GM13976 (cell line): ENCODE results near the gene EEFSEC.

ENCODE experiments used
- DNase-seq: peaks from one replicate; pipeline ENCODE4 v3.0.0; 2012; ENCODE audit warnings: low spot score
- in situ Hi-C: fragments of 300-500 bp; cut with MboI; formaldehyde crosslinking; loops from one replicate; pipeline ENCODE4 v1.12.0; 2022; ENCODE audit warnings: low sequenced_read_pairs, mixed read lengths, inconsistent platforms; ENCODE audit not compliant: unreplicated experiment
- TF ChIP-seq, protein P1 (sequence below): IDR thresholded peaks from 2 replicates; pipeline ENCODE4 v1.5.1; 2012; ENCODE audit warnings: borderline replicate concordance, mild to moderate bottlenecking; ENCODE audit not compliant: insufficient read depth; ENCODE audit errors: extremely low read depth, missing control alignments, control extremely low read depth

EEFSEC gene

DNA sequence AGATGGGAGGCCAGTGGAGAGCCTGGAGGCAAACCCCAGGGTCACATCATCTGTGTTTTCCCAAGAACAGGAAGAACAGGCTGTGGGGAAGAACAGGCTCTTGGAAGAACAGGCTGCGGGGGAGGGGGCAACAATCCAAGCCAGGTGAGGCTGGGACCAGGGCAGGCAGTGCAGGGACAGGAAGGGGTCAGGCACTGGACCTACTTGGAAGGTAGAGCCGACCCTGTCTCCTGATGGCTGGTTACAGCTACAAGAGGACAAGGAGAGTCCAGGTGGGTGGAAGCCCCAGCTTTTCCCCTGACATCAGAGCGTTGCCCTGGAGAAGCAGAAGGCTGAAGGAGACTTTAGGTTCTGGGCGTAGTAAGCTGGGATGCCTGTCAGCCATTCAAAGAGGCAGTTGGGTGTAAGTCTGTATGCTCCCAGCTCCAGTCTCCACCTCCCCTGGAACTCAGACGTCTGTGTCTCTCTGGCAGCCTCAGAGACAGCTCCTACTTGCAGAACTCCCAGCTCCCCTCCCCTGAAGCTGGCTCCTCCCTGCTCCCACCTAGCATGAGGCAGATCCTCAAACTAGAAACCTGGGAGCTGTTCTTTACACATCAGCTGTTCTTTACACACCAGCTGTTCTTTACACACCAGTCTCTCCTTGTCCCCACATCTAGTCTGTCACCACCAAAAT lies 182.5 kb downstream of the EEFSEC start:
- DNase-seq, result no peak
- TF ChIP-seq, protein P1, sequence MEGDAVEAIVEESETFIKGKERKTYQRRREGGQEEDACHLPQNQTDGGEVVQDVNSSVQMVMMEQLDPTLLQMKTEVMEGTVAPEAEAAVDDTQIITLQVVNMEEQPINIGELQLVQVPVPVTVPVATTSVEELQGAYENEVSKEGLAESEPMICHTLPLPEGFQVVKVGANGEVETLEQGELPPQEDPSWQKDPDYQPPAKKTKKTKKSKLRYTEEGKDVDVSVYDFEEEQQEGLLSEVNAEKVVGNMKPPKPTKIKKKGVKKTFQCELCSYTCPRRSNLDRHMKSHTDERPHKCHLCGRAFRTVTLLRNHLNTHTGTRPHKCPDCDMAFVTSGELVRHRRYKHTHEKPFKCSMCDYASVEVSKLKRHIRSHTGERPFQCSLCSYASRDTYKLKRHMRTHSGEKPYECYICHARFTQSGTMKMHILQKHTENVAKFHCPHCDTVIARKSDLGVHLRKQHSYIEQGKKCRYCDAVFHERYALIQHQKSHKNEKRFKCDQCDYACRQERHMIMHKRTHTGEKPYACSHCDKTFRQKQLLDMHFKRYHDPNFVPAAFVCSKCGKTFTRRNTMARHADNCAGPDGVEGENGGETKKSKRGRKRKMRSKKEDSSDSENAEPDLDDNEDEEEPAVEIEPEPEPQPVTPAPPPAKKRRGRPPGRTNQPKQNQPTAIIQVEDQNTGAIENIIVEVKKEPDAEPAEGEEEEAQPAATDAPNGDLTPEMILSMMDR, result no peak
- in situ Hi-C loops, result no loop called here

DNA sequence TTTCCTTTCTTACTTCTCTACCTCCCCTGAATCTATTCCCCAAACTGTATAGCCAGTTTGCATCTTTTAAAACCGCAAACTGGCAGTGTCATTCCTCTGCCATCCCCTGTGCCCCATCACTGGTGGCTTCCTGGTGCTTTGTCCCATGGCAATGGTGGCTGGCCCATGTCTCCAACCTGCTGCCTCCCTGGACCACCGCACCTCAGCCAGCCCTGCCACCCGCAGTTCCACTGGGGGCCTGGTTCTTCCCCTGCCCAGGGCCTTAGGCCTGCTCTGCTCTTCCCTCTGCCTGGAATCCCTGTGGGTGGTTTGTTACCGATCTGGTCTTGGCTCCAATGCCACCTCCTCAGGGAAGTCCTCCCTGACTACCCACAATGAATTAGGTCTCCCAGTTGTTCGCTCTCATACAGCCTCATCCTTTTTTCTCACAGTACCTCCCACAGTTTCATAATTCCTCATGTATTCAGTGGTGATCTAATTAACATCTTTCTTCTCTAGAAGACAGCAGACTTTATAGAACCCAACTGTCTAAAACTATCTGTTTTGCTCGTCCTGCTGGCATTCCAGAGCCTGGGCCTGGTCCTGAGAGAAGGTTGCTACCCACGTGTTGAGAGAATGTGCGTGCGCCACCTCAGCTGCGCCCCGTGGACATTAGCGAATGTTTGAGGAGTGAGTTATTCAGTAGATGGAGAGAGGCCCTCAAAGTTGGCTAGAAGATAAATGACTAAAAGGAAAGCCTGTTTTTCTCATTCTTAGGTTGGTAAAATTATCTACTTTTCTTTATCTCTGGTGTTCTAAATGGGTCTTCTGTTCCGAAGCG lies 183.3 kb downstream of the EEFSEC start:
- DNase-seq, result no peak
- TF ChIP-seq, protein P1, result no peak
- in situ Hi-C loops, result no loop called here

DNA sequence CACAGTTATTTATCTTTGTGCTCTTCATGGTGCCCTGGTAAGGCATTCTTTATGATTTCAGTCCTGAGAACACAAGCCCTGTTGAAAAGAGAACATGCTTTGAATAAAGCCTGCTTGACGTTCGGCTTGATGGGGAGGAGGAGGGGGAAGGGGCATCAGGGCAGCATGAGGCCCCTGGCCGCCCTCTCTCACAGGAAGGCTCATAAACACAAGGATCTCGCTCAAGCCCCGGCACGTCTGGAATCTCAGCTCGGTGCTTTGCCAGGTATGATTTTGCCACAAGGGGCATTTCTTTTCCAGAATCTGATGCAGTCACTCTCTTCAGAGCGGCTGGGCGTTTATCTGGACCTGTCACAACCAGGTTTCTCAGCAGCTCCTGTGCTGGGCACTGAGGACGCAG lies 184.0 kb downstream of the EEFSEC start:
- in situ Hi-C loops, result no loop called here
- TF ChIP-seq, protein P1, result no peak

DNA sequence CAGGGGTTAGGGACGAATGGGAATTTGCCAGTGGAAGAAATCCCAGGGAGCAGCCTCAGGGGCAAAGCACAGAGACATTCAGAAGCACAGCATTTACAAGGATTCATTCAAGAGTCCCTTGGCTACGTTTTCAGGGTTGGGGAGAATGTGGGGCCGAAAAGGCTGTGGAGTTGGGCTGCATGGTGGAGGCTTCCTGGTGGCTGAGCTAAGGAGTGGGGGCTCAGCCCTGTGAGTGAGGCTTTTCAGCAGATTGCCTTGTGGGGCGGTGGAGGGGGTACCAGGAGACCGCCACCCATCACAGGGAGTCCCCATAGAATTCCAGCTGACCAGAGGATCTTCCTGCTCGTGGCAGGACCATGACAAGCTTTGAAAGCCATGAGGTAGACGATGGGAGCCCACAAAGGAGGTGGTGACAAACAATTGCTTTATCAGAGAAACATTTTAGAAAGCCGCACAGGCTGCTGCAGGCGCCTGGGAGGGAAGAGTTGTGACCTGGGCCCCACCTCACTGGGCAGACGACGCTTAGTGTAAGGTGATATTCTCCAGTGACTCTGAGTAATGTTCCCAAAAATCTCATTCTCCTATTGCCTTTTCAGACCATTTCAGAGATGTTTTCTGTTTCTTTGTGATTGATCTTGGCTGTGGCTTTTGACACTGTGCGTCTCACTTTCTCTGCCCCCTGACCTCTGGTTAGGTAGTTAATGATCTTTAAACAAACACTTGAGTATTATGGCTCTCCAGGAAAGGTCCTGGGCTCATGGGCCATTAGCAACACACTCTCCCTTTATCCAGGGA lies 185.5 kb downstream of the EEFSEC start:
- TF ChIP-seq, protein P1, result no peak
- in situ Hi-C loops, result no loop called here
- no peak for DNase-seq

More for the DNA sequence above, 184.0 kb downstream of the EEFSEC start:
- DNase-seq, result no peak

DNA sequence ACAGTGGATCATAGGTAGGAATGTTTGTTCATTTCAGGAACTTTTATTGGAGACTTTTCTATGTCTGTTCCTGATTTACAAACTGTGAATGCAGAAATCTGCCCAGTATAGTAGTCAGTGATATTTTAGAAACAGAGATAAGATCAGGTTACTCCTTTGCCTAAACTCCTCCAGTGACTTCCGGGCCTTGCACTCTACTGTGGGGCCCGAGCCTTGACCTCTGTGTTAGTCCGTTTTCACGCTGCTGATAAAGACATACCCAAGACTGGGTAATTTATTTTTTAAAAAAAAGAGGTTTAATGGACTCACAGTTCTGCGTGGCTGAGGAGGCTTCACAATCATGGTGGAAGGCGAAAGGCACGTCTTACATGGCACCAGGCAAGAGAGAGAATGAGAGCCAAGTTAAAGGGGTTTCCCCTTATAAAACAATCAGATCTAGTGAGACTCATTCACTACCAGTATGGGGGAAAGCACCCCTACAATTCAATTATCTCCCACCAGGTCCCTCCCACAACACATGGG lies 186.3 kb downstream of the EEFSEC start:
- DNase-seq, result no peak
- in situ Hi-C loops, result no loop called here
- TF ChIP-seq, protein P1, result no peak
